ENCODE measurements around the gene DESI1.

DESI1 gene

GRCh38 chr22:41625577-41625976 is 4.7 kb upstream of the DESI1 start:
- no peaks in the 10 kb centered on the region for H3K9me2 ChIP-seq (replicated peaks; ENCODE audit: low read depth, low read length)
- H2AFZ ChIP-seq (ENCODE audit: low read length), result no peak overlapping the region
- peaks cover 43% of the 10 kb centered on the region; the same call in 1 of the 2 replicates for H3K36me3 ChIP-seq (ENCODE audit: insufficient read depth, low read length)
- no peaks in the 10 kb centered on the region for H3F3A ChIP-seq (ENCODE audit: low read depth)
- peaks cover 74% of the 10 kb centered on the region for H3K79me2 ChIP-seq (ENCODE audit: insufficient read depth, low read length)
- H3K4me2 ChIP-seq (ENCODE audit: low read depth, low read length, poor library complexity, severe bottlenecking), result no peak overlapping the region
- peaks cover 55% of the 10 kb centered on the region for H4K20me1 ChIP-seq (ENCODE audit: insufficient read depth, low read length, poor library complexity, severe bottlenecking)
- H3K4me3 ChIP-seq (ENCODE audit: low read length, poor library complexity, severe bottlenecking), result no peak overlapping the region
- peaks cover 8% of the 10 kb centered on the region for H3K4me1 ChIP-seq (ENCODE audit: insufficient read depth, low read length, poor library complexity, severe bottlenecking)
- no peak overlapping the region for H3K9ac ChIP-seq (ENCODE audit: low read depth, low read length, poor library complexity, severe bottlenecking)
- TF ChIP-seq EZH2phosphoT487 (IDR thresholded peaks at IDR 0.05; ENCODE audit: borderline replicate concordance) (no peak), CTCF (conservative IDR thresholded peaks at IDR 0.05; ENCODE audit: low read length) (no peak)
- no peaks in the 10 kb centered on the region for H3K27me3 ChIP-seq (ENCODE audit: insufficient read depth, low read length, poor library complexity, severe bottlenecking)
- no peaks in the 10 kb centered on the region for H3K9me3 ChIP-seq (ENCODE audit: insufficient read depth, low read depth, low read length)

- H3K36me3 ChIP-seq (ENCODE audit: insufficient read depth, low read length), result peaks cover 14% of the 10 kb centered on the region; the same call in 1 of the 2 replicates
- TF ChIP-seq CTCF (conservative IDR thresholded peaks at IDR 0.05; ENCODE audit: low read length), result no peak
- TF ChIP-seq EZH2phosphoT487 (IDR thresholded peaks at IDR 0.05; ENCODE audit: borderline replicate concordance), result no peak
- no peaks in the 10 kb centered on the region for H3K9me3 ChIP-seq (ENCODE audit: insufficient read depth, low read depth, low read length)
- no peak overlapping the region for H2AFZ ChIP-seq (ENCODE audit: low read length)
- peaks cover 49% of the 10 kb centered on the region for H3K79me2 ChIP-seq (ENCODE audit: insufficient read depth, low read length)
- peaks cover 24% of the 10 kb centered on the region for H3K4me1 ChIP-seq (ENCODE audit: insufficient read depth, low read length, poor library complexity, severe bottlenecking)
- H3K9me2 ChIP-seq (replicated peaks; ENCODE audit: low read depth, low read length), result no peaks in the 10 kb centered on the region
- H3K4me2 ChIP-seq (ENCODE audit: low read depth, low read length, poor library complexity, severe bottlenecking), result peak overlapping the region; percentile 98
- H3K4me3 ChIP-seq (ENCODE audit: low read length, poor library complexity, severe bottlenecking), result peak overlapping the region; percentile 99
- peaks cover 10% of the 10 kb centered on the region for H3K27me3 ChIP-seq (ENCODE audit: insufficient read depth, low read length, poor library complexity, severe bottlenecking)
- no peaks in the 10 kb centered on the region for H3F3A ChIP-seq (ENCODE audit: low read depth)
- H4K20me1 ChIP-seq (ENCODE audit: insufficient read depth, low read length, poor library complexity, severe bottlenecking), result peaks cover 41% of the 10 kb centered on the region
- peak overlapping the region; percentile 98 for H3K9ac ChIP-seq (ENCODE audit: low read depth, low read length, poor library complexity, severe bottlenecking)
These were observed 1.0 kb upstream of the DESI1 start for GRCh38 chr22:41621911-41622179.

- H3K4me3 ChIP-seq (ENCODE audit: low read length, poor library complexity, severe bottlenecking), result peak within 1 kb of the TSS; percentile 99
- peaks cover 24% of the 10 kb centered on the region for H3K4me1 ChIP-seq (ENCODE audit: insufficient read depth, low read length, poor library complexity, severe bottlenecking)
- TF ChIP-seq EZH2phosphoT487 (IDR thresholded peaks at IDR 0.05; ENCODE audit: borderline replicate concordance) (no peak), CTCF (conservative IDR thresholded peaks at IDR 0.05; ENCODE audit: low read length) (no peak)
- peaks cover 15% of the 10 kb centered on the region for H3K27me3 ChIP-seq (ENCODE audit: insufficient read depth, low read length, poor library complexity, severe bottlenecking)
- H4K20me1 ChIP-seq (ENCODE audit: insufficient read depth, low read length, poor library complexity, severe bottlenecking), result peaks cover 44% of the 10 kb centered on the region
- no peaks in the 10 kb centered on the region for H3K9me3 ChIP-seq (ENCODE audit: insufficient read depth, low read depth, low read length)
- H3F3A ChIP-seq (ENCODE audit: low read depth), result no peaks in the 10 kb centered on the region
- H3K36me3 ChIP-seq (ENCODE audit: insufficient read depth, low read length), result peaks cover 11% of the 10 kb centered on the region; the same call in 1 of the 2 replicates
- H2AFZ ChIP-seq (ENCODE audit: low read length), result peak within 1 kb of the TSS; percentile 98
- no peaks in the 10 kb centered on the region for H3K9me2 ChIP-seq (replicated peaks; ENCODE audit: low read depth, low read length)
- H3K79me2 ChIP-seq (ENCODE audit: insufficient read depth, low read length), result peaks cover 43% of the 10 kb centered on the region
- peak within 1 kb of the TSS; percentile 98 for H3K9ac ChIP-seq (ENCODE audit: low read depth, low read length, poor library complexity, severe bottlenecking)
- H3K4me2 ChIP-seq (ENCODE audit: low read depth, low read length, poor library complexity, severe bottlenecking), result peak within 1 kb of the TSS; percentile 98
These were observed 462 bp upstream of the DESI1 start, which contains the start of gene XRCC6 for GRCh38 chr22:41621099-41621910. Gene XRCC6, plus strand, starts transcription at chr22:41621295. Its CDS starts 710 bp downstream, at chr22:41622005.

Measured in Loucy (cell line).